HG02970 (cell line): ENCODE data around the gene SIM1.
"Not testable (repeated sequence)": the region's sequence is repeated elsewhere in the genome, so short reads cannot be mapped to it uniquely, and the experiment has no call there.

Experiments used
- ATAC-seq: cut with Tn5 transposase; IDR thresholded peaks from one replicate; pipeline ENCODE4 v1.9.1; 2021; ENCODE audit warnings: mild to moderate bottlenecking, moderate library complexity, moderate number of reproducible peaks; ENCODE audit not compliant: unreplicated experiment, low FRiP score

SIM1 gene

DNA sequence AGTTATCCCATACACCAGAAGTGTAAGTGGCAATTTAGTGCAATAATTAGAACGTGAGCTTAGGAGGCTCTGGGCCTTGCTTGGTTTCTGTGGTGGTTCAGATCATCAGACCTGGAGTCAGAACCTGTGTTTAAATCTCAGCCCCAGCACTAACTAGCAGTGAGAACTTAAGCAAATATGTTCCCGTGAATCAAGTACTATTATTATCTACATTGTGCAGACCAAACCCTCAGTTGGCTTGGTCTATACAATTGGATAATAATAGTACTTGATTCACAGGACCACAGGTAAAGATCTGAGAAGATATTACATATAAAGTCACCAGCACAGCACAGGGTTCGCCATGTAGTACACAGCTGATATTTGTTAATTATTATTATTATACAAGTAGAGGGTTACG, 93.1 kb downstream of the SIM1 start:
- no peak for ATAC-seq

DNA sequence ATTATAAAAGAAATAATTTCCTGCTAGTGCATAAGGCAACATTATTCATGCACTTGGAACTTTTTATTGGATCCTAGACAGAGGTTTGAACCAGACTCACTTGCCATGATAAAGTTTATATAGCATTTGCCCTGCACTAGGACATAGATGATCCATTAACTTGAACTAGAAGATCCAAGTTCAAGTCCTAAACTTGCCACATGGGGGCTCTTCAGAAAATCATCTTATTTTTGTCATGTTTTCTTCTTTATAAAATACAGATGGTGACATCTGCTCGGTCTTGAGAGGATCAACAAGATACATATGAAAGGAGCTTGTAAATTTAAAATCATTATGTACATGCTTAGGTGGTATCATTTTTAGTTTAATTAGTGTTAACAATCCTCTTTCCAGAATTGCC, 94.5 kb downstream of the SIM1 start:
- ATAC-seq, result no peak

GRCh38 chr6:100366419-100366818, 98.3 kb downstream of the SIM1 start:
- no peak for ATAC-seq

- no peak for ATAC-seq
Measured at GRCh38 chr6:100363651-100364050, 101.1 kb downstream of the SIM1 start.

GRCh38 chr6:100354736-100355641, 109.7 kb downstream of the SIM1 start:
- ATAC-seq, result not testable (repeated sequence)

- ATAC-seq, result no peak
Measured at GRCh38 chr6:100353276-100354015, 111.3 kb downstream of the SIM1 start.

DNA sequence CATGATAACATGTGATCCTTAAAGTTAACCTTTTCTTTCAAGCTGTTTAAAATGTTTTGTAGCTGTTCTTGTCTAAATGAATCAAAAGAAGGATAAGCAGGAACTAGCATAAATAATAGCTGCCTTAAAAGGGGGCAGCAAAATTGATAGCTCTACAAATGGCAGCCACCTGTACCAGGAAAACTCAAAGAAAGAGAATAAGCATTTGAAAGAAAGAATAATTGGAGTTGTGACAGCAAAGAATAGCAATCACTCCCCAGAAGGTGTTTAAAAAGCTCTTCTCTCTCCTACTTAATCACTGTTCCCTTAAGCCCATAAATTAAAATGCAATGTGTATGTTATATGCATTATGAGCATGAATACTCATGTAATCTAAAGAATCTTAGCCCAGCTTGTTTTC, 114.6 kb downstream of the SIM1 start:
- no peak for ATAC-seq

DNA sequence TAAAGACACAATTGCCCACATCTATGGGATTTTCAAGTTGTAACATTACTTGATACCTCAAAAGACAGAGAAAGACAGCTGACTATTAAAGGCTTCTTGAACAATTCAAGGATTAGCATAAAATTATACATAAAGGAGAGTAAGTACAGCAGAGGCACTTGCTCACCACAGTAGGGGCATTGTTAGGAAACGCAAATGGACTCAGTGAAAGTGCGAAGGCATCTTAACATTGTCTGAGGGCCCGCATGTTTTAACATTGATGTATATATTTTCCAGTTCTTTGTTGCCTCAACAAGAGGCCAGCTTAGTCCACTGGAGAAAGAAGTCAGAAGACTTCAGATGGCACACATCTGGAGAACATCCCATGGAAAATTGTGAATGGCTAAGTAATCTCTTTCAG, 115.4 kb downstream of the SIM1 start:
- ATAC-seq, result no peak

GRCh38 chr6:100347901-100348550, 116.7 kb downstream of the SIM1 start:
- ATAC-seq, result no peak

DNA sequence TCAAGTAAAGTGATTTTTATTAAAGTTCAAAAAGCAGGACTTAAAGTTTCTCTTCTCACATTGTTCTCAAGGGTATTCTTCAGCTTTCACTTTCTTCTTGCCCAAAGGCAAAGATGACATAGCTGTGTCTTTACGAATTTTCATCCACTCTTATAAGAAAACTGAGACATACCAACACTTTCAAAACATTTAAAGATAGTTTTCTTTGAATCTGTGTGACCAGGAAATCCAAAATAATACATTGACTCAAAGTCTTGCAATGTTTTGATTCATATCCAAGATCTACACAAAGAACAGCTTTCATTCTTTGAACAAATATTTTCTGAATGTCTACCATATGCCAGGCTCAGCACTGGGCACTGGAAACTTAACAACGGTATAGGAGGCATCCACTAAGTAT, 117.9 kb downstream of the SIM1 start:
- ATAC-seq, result no peak

DNA sequence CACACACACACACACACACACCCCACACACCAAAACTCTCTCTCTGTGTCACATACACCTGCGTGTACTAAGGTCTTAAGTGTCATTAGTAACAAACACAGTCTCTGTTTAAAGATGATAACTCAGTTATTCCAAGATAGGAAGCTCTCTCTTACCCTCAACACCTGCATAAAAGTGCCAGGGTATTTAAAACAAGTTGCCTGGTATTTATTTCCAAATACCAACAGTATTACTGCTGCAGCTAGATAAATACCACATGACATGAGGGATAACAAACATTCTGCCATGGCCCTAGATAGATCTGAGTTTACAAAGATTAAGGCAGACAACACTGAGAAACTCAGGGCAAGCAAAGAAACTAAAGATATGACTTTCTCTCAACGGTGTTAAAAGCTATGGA, 118.5 kb downstream of the SIM1 start:
- ATAC-seq, result no peak

DNA sequence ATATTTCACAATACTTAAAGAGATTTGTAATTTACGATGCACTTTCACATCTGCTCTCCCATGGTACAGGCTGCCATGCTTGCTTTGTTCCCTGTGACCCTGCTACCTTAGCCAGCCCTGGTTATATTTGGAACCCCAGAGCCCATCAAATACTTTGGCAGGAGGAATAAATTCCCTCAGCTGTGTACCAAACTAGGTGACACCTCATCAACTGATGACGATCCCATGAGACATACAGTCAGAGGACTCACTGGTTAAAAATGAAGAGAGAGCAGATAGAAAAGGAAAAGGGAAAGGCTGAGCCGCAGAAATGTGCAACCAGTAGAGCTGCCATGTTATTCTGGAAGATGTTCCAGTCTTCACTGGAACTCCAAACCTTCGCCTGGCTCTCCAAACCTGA, 120.0 kb downstream of the SIM1 start:
- ATAC-seq, result no peak

- ATAC-seq, result no peak
Measured at GRCh38 chr6:100344321-100344720, 120.4 kb downstream of the SIM1 start.

- no peak for ATAC-seq
Measured at GRCh38 chr6:100343316-100344077, 121.2 kb downstream of the SIM1 start.

DNA sequence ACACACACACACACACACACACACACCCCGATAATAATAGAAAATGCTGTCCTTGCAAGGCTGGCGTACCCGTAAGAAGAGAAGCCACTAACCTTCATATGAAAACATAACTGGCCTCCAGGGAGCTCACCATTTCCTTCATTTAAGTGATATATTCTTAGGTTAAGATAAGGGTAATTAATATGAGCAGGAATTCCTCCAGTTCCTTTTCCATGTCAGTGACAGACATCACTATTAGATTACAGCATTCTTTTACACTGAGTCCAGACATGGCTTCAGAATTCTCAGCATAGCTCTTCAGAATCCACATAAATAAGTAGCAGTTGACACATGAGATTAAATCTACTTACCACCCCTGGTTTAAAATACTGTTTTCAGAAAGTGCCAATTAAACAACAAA, 121.9 kb downstream of the SIM1 start:
- no peak for ATAC-seq

- no peak for ATAC-seq
Measured at GRCh38 chr6:100339574-100340255, 125.0 kb downstream of the SIM1 start.

GRCh38 chr6:100338090-100338489, 126.6 kb downstream of the SIM1 start:
- no peak for ATAC-seq

DNA sequence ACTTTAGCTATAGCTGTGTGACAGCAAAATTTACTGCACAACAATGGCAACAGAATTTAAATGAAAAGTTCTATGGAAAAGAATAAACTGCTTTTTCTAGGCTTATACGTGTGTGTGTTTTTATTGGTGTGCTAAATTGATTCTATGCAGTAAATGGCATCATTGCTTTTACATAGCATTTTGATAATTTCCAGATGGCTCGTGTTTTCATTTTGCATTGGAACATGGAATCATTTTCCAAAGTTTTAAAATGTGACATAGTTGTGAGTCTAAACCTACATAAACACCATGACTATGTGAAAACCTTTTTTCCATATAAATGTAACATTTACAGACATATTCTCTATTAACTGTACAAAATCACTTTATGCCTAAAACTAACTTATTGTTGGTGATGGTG, 127.8 kb downstream of the SIM1 start:
- no peak for ATAC-seq

GRCh38 chr6:100335991-100336390, 128.7 kb downstream of the SIM1 start:
- ATAC-seq, result no peak
